IMR-90 (cell line): ENCODE data around the gene VPS35L. TPM values are rescaled to one million over a fixed set of nuclear protein-coding genes. Genes with fewer than 3 reads are reported as not detected.

Experiments
- ATAC-seq: fragments of 200-7000 bp; cut with Tn5 transposase; 2 replicates; pipeline ENCODE4 v1.9.1; 2020; ENCODE audit warnings: low read depth, mild to moderate bottlenecking, moderate library complexity
- BruUV-seq: library from RNA; stranded (reverse); fragments of 400-500 nt; replicated peaks from 2 replicates; lab custom pipeline; 2021; lab: Mats Ljungman, UMichigan
- CTCF ChIA-PET: fragments of 300-600 bp; formaldehyde crosslinking; extraction: SDS; loops from one replicate; lab custom pipeline; 2021; ENCODE audit warnings: antibody characterized with exemption; lab: Yijun Ruan, JAX
- POLR2A ChIA-PET: fragments of 300-600 bp; sonication (Branson Sonifier 250); formaldehyde crosslinking; loops from one replicate; lab custom pipeline; 2022; ENCODE audit warnings: antibody characterized with exemption; ENCODE audit not compliant: unreplicated experiment; lab: Charles Lee
- DNase-seq: peaks from one replicate; pipeline ENCODE4 v3.0.0; 2013
- H2AFZ ChIP-seq: replicated peaks from 2 replicates; pipeline ENCODE3; 2013; ENCODE audit warnings: low read length, mild to moderate bottlenecking; ENCODE audit not compliant: poor library complexity
- H2AK5ac ChIP-seq: 2 replicates; pipeline ENCODE4 v1.6.1; 2013; ENCODE audit warnings: low read depth, low read length, inconsistent platforms
- H2AK9ac ChIP-seq: replicated peaks from 2 replicates; pipeline ENCODE3; 2013; ENCODE audit warnings: mild to moderate bottlenecking, low read depth, low read length, moderate library complexity; ENCODE audit not compliant: poor library complexity
- H2BK120ac ChIP-seq: 2 replicates; pipeline ENCODE4 v1.6.1; 2013; ENCODE audit warnings: low read depth, low read length, inconsistent platforms
- H2BK15ac ChIP-seq: 3 replicates; pipeline ENCODE4 v1.6.1; 2013; ENCODE audit warnings: low read depth, low read length, inconsistent platforms
- H2BK20ac ChIP-seq: 2 replicates; pipeline ENCODE4 v1.6.1; 2013; ENCODE audit warnings: low read depth, mild to moderate bottlenecking, inconsistent platforms, low read length, moderate library complexity
- H2BK5ac ChIP-seq: 2 replicates; pipeline ENCODE4 v1.6.1; 2013; ENCODE audit warnings: mild to moderate bottlenecking, low read depth, low read length, inconsistent platforms; ENCODE audit not compliant: poor library complexity, severe bottlenecking
- H3K14ac ChIP-seq: replicated peaks from 2 replicates; pipeline ENCODE4 v1.6.1; 2013; ENCODE audit warnings: low read depth, low read length, inconsistent platforms
- H3K18ac ChIP-seq: 2 replicates; pipeline ENCODE4 v1.6.1; 2013; ENCODE audit warnings: low read depth, low read length, control low read depth
- H3K23ac ChIP-seq: 2 replicates; pipeline ENCODE4 v1.6.1; 2013; ENCODE audit warnings: low read depth, low read length, inconsistent platforms
- H3K27ac ChIP-seq: 2 replicates; pipeline ENCODE4 v1.5.1; 2013; ENCODE audit warnings: mild to moderate bottlenecking, control low read depth, low read length; ENCODE audit not compliant: insufficient read depth
- H3K27me3 ChIP-seq: 2 replicates; pipeline ENCODE4 v1.6.1; 2013; ENCODE audit warnings: low read length; ENCODE audit not compliant: control insufficient read depth, insufficient read depth
- H3K36me3 ChIP-seq: 2 replicates; pipeline ENCODE4 v1.6.1; 2013; ENCODE audit warnings: low read length, mixed read lengths; ENCODE audit not compliant: control insufficient read depth, insufficient read depth
- H3K4ac ChIP-seq: 2 replicates; pipeline ENCODE4 v1.6.1; 2013; ENCODE audit warnings: low read depth, low read length, inconsistent platforms
- H3K4me1 ChIP-seq: 2 replicates; pipeline ENCODE4 v1.6.1; 2013; ENCODE audit warnings: low read length, mixed read lengths; ENCODE audit not compliant: control insufficient read depth, insufficient read depth
- H3K4me2 ChIP-seq: 2 replicates; pipeline ENCODE4 v1.6.1; 2013; ENCODE audit warnings: low read depth, mild to moderate bottlenecking, control low read depth, low read length, moderate library complexity
- H3K4me3 ChIP-seq: 2 replicates; pipeline ENCODE4 v1.5.1; 2013; ENCODE audit warnings: low read depth, mild to moderate bottlenecking, control low read depth, low read length, moderate library complexity; ENCODE audit not compliant: insufficient read depth
- H3K56ac ChIP-seq: 2 replicates; pipeline ENCODE4 v1.6.1; 2013; ENCODE audit warnings: low read length, inconsistent platforms; ENCODE audit not compliant: insufficient read depth; ENCODE audit errors: extremely low read depth
- H3K79me1 ChIP-seq, 2 experiments: 2 replicates each; pipeline ENCODE4 v1.6.1; 2013; ENCODE audit warnings: low read length in 2 of 2, inconsistent platforms in 1 of 2, low read depth in 1 of 2
- H3K9ac ChIP-seq: 2 replicates; pipeline ENCODE4 v1.6.1; 2013; ENCODE audit warnings: low read depth, low read length, control low read depth
- H3K9me1 ChIP-seq: 2 replicates; pipeline ENCODE4 v1.6.1; 2013; ENCODE audit warnings: low read length, inconsistent platforms; ENCODE audit not compliant: insufficient read depth
- H3K9me3 ChIP-seq: 2 replicates; pipeline ENCODE4 v1.6.1; 2013; ENCODE audit warnings: low read length; ENCODE audit not compliant: control insufficient read depth, insufficient read depth
- H4K20me1 ChIP-seq: 2 replicates; pipeline ENCODE4 v1.6.1; 2013; ENCODE audit warnings: low read length, inconsistent platforms; ENCODE audit not compliant: insufficient read depth
- H4K5ac ChIP-seq: 2 replicates; pipeline ENCODE4 v1.6.1; 2013; ENCODE audit warnings: mild to moderate bottlenecking, low read depth, low read length, control low read depth
- H4K8ac ChIP-seq, 2 experiments: 2 replicates each; pipeline ENCODE4 v1.6.1; 2013; ENCODE audit warnings: low read depth in 2 of 2, low read length in 2 of 2, control low read depth in 1 of 2, inconsistent platforms in 1 of 2
- H4K91ac ChIP-seq: 2 replicates; pipeline ENCODE4 v1.6.1; 2013; ENCODE audit warnings: low read depth, low read length, inconsistent platforms; ENCODE audit not compliant: insufficient read depth
- BHLHE40 ChIP-seq: fragments of 150-350 bp; IDR thresholded peaks from 2 replicates; pipeline ENCODE4 v1.6.1; 2016; ENCODE audit warnings: mild to moderate bottlenecking, low read depth, low read length
- CEBPB ChIP-seq: IDR thresholded peaks from 2 replicates; pipeline ENCODE4 v1.6.1; 2012; ENCODE audit warnings: low read depth, low read length, improper control_type of control experiment
- CHD1 ChIP-seq: IDR thresholded peaks from 2 replicates; pipeline ENCODE4 v1.6.1; 2012; ENCODE audit warnings: low read depth, low read length, improper control_type of control experiment
- CTCF ChIP-seq: conservative IDR thresholded peaks from 2 replicates; pipeline ENCODE4 v1.5.1; 2012; ENCODE audit warnings: mild to moderate bottlenecking, low read depth, low read length, improper control_type of control experiment
- ELK1 ChIP-seq: fragments of 150-350 bp; IDR thresholded peaks from 2 replicates; pipeline ENCODE4 v1.6.1; 2016; ENCODE audit warnings: low read depth, mild to moderate bottlenecking, low read length, moderate library complexity, borderline replicate concordance
- FOS ChIP-seq: fragments of 150-350 bp; IDR thresholded peaks from 2 replicates; pipeline ENCODE4 v1.6.1; 2016; ENCODE audit warnings: low read depth, low read length
- MAFK ChIP-seq: IDR thresholded peaks from 2 replicates; pipeline ENCODE4 v1.6.1; 2012; ENCODE audit warnings: low read depth, low read length, improper control_type of control experiment
- MAZ ChIP-seq: IDR thresholded peaks from 2 replicates; pipeline ENCODE4 v1.6.1; 2012; ENCODE audit warnings: low read depth, mild to moderate bottlenecking, low read length, improper control_type of control experiment, moderate library complexity, borderline replicate concordance
- MXI1 ChIP-seq: IDR thresholded peaks from 2 replicates; pipeline ENCODE4 v1.6.1; 2012; ENCODE audit warnings: low read depth, mild to moderate bottlenecking, low read length, moderate library complexity, borderline replicate concordance
- NFE2L2 ChIP-seq: fragments of 150-350 bp; IDR thresholded peaks from 2 replicates; pipeline ENCODE4 v1.6.1; 2016; ENCODE audit warnings: low read depth, mild to moderate bottlenecking, low read length
- POLR2A ChIP-seq: IDR thresholded peaks from 2 replicates; pipeline ENCODE4 v1.6.1; 2012; ENCODE audit warnings: mild to moderate bottlenecking, low read depth, low read length
- RAD21 ChIP-seq: IDR thresholded peaks from 2 replicates; pipeline ENCODE4 v1.6.1; 2012; ENCODE audit warnings: low read length, improper control_type of control experiment
- RCOR1 ChIP-seq: IDR thresholded peaks from 2 replicates; pipeline ENCODE4 v1.6.1; 2012; ENCODE audit warnings: mild to moderate bottlenecking, low read length, improper control_type of control experiment; ENCODE audit not compliant: insufficient replicate concordance
- RFX5 ChIP-seq: IDR thresholded peaks from 2 replicates; pipeline ENCODE4 v1.8.0; 2012; ENCODE audit warnings: low read depth, mild to moderate bottlenecking, low read length, moderate library complexity
- SMC3 ChIP-seq: fragments of 150-350 bp; IDR thresholded peaks from 2 replicates; pipeline ENCODE4 v1.6.1; 2016; ENCODE audit warnings: low read depth, mild to moderate bottlenecking, antibody characterized with exemption, low read length, moderate library complexity
- USF2 ChIP-seq: fragments of 150-350 bp; IDR thresholded peaks from 2 replicates; pipeline ENCODE4 v1.6.1; 2017; ENCODE audit warnings: mild to moderate bottlenecking, antibody characterized with exemption, low read length, low read depth
- WGBS, 2 experiments: methylation state at CpG; one replicate each; pipeline versions ENCODE4 v1.1.5 to v1.1.7; 2013; ENCODE audit warnings: missing lambda C conversion rate in 2 of 2; ENCODE audit not compliant: insufficient read length in 1 of 2; ENCODE audit errors: extremely low coverage in 2 of 2; 5-methylcytosine and 5-hydroxymethylcytosine counted together
- dilution Hi-C: fragments of 300-500 bp; cut with HindIII; formaldehyde crosslinking; loops from one replicate; pipeline ENCODE4 v1.14.3; 2018; ENCODE audit warnings: low sequenced_read_pairs; ENCODE audit not compliant: unreplicated experiment
- in situ Hi-C: fragments of 300-500 bp; cut with MboI; formaldehyde crosslinking; loops from 3 replicates; pipeline ENCODE4 v1.14.3; 2019; ENCODE audit warnings: low sequenced_read_pairs, inconsistent platforms, mixed read lengths
- intact Hi-C: fragments of 100-400 bp; cut with micrococcal nuclease; formaldehyde crosslinking; loops from 2 replicates; pipeline ENCODE4 v1.10.0; 2022
- polyA plus RNA-seq, 3 experiments: library from polyadenylated mRNA; depleted of rRNA; stranded (reverse); fragments of >200 nt; gene quantifications; 2 replicates each; pipeline ENCODE4 v1.2.3, GENCODE V29; 2012; ENCODE audit warnings: low replicate concordance in 1 of 3
- total RNA-seq: library from RNA; depleted of rRNA; stranded (reverse); fragments of >200 nt; gene quantifications from 2 replicates; pipeline ENCODE4 v1.2.3, GENCODE V29; 2012

Gene VPS35L
- total and polyA plus RNA-seq, 2 of the 4 experiments (the other 2 are of a cell fraction): 28.0 to 40.1 TPM

GRCh38 chr16:19655242-19655777 is 99.8 kb downstream of the VPS35L start:
- 92% methylated on average over 2 of the region's 9 CpGs; no CpG with 5 or more reads in 1 of the 2 experiments for WGBS, 2 experiments
- Histone ChIP-seq H2AFZ (no peak overlapping the region), H3K27ac (no peak overlapping the region), H3K4me1 (no peaks in the 10 kb centered on the region), H3K9me1 (no peaks in the 10 kb centered on the region), H3K79me1 (no peaks in the 10 kb centered on the region), H4K20me1 (no peaks in the 10 kb centered on the region; the same call in 1 of the 2 replicates), H2BK20ac (no peak overlapping the region), H2BK15ac (no peak overlapping the region), H3K36me3 (peaks cover 37% of the 10 kb centered on the region), H3K4me2 (no peak overlapping the region), H3K4me3 (no peak overlapping the region), H2BK5ac (no peak overlapping the region), H2AK9ac (no peak overlapping the region), H3K4ac (no peak overlapping the region), H3K56ac (no peak overlapping the region), H3K9ac (no peak overlapping the region), H3K23ac (no peak overlapping the region), H3K14ac (no peak overlapping the region), H3K18ac (no peak overlapping the region), H4K91ac (no peak overlapping the region), H4K5ac (no peak overlapping the region), H2AK5ac (no peak overlapping the region), H3K27me3 (no peaks in the 10 kb centered on the region), H2BK120ac (no peak overlapping the region), H4K8ac (no peak overlapping the region), H3K9me3 (no peaks in the 10 kb centered on the region)
- CTCF ChIA-PET: no interaction called here
- ATAC-seq (no peak), DNase-seq (no peak)
- POLR2A ChIA-PET: no interaction called here
- no TSS peak for BruUV-seq
- dilution Hi-C loops (no loop called here), intact Hi-C loops (loop anchor here (5.0 kb wide), 2 partner anchors 53 to 232 kb away; no protein-coding TSS in a partner anchor), in situ Hi-C loops (no loop called here)
- no peak for TF ChIP-seq CEBPB
- no peak for TF ChIP-seq USF2
- no peak for TF ChIP-seq CTCF
- no peak for TF ChIP-seq CHD1
- no peak for TF ChIP-seq RFX5
- TF ChIP-seq RAD21: no peak
- no peak for TF ChIP-seq POLR2A
- TF ChIP-seq MAZ: no peak
- no peak for TF ChIP-seq SMC3
- TF ChIP-seq BHLHE40: no peak
- TF ChIP-seq ELK1: no peak
- TF ChIP-seq NFE2L2: no peak
- TF ChIP-seq MXI1: no peak
- no peak for TF ChIP-seq MAFK
- TF ChIP-seq RCOR1: no peak
- TF ChIP-seq FOS: no peak
